ENCODE measurements around the gene QRFP.

The QRFP gene

GRCh38 chr9:130854835-130855234, 41.8 kb downstream of the QRFP start:
- Histone ChIP-seq H3K9ac (ENCODE audit: low read length) (no peak overlapping the region), H3K4me2 (ENCODE audit: low read depth, low read length) (no peak overlapping the region), H3K9me2 (replicated peaks; ENCODE audit: insufficient read depth, low read length) (no peaks in the 10 kb centered on the region), H3K36me3 (replicated peaks; ENCODE audit: insufficient read depth, low read length) (no peaks in the 10 kb centered on the region), H3K9me3 (replicated peaks; ENCODE audit: insufficient read depth, low read length) (no peaks in the 10 kb centered on the region), H3K4me1 (ENCODE audit: low read length) (no peaks in the 10 kb centered on the region), H2AFZ (ENCODE audit: low read length) (no peak overlapping the region), H3K27me3 (replicated peaks; ENCODE audit: insufficient read depth, low read length) (no peaks in the 10 kb centered on the region), H3K27ac (ENCODE audit: low read length) (no peak overlapping the region), H3K4me3 (ENCODE audit: low read length) (no peak overlapping the region), H4K20me1 (ENCODE audit: insufficient read depth, low read length) (no peaks in the 10 kb centered on the region), H3F3A (ENCODE audit: insufficient read depth, low read length) (no peaks in the 10 kb centered on the region), H3K79me2 (ENCODE audit: low read length) (no peaks in the 10 kb centered on the region)
- DNase-seq, result no peak
- TF ChIP-seq EZH2phosphoT487 (IDR thresholded peaks at IDR 0.05; ENCODE audit: low read length) (no peak), EZH2 (optimal IDR thresholded peaks at IDR 0.05; ENCODE audit: low read depth, low read length) (no peak), CTCF (IDR thresholded peaks at IDR 0.05; ENCODE audit: low read length) (no peak)

- Histone ChIP-seq H2AFZ (ENCODE audit: low read length) (no peak overlapping the region), H3K9ac (ENCODE audit: low read length) (no peak overlapping the region), H3K27ac (ENCODE audit: low read length) (no peak overlapping the region), H3K9me2 (replicated peaks; ENCODE audit: insufficient read depth, low read length) (no peaks in the 10 kb centered on the region), H3K4me3 (ENCODE audit: low read length) (no peak overlapping the region), H3K79me2 (ENCODE audit: low read length) (no peaks in the 10 kb centered on the region), H3F3A (ENCODE audit: insufficient read depth, low read length) (no peaks in the 10 kb centered on the region), H3K4me2 (ENCODE audit: low read depth, low read length) (no peak overlapping the region), H3K36me3 (replicated peaks; ENCODE audit: insufficient read depth, low read length) (no peaks in the 10 kb centered on the region), H3K9me3 (replicated peaks; ENCODE audit: insufficient read depth, low read length) (no peaks in the 10 kb centered on the region), H4K20me1 (ENCODE audit: insufficient read depth, low read length) (no peaks in the 10 kb centered on the region), H3K4me1 (ENCODE audit: low read length) (no peaks in the 10 kb centered on the region), H3K27me3 (replicated peaks; ENCODE audit: insufficient read depth, low read length) (no peaks in the 10 kb centered on the region)
- TF ChIP-seq EZH2 (optimal IDR thresholded peaks at IDR 0.05; ENCODE audit: low read depth, low read length), result no peak
- TF ChIP-seq CTCF (IDR thresholded peaks at IDR 0.05; ENCODE audit: low read length), result no peak
- DNase-seq, result no peak
Measured at GRCh38 chr9:130854092-130854491, 42.5 kb downstream of the QRFP start.

GRCh38 chr9:130852801-130853200, 43.8 kb downstream of the QRFP start:
- Histone ChIP-seq H3K9ac (ENCODE audit: low read length) (no peak overlapping the region), H3K79me2 (ENCODE audit: low read length) (no peaks in the 10 kb centered on the region), H4K20me1 (ENCODE audit: insufficient read depth, low read length) (no peaks in the 10 kb centered on the region), H3K27me3 (replicated peaks; ENCODE audit: insufficient read depth, low read length) (no peaks in the 10 kb centered on the region), H3K36me3 (replicated peaks; ENCODE audit: insufficient read depth, low read length) (no peaks in the 10 kb centered on the region), H3K9me2 (replicated peaks; ENCODE audit: insufficient read depth, low read length) (no peaks in the 10 kb centered on the region), H3F3A (ENCODE audit: insufficient read depth, low read length) (no peaks in the 10 kb centered on the region), H3K4me2 (ENCODE audit: low read depth, low read length) (no peak overlapping the region), H3K4me1 (ENCODE audit: low read length) (no peaks in the 10 kb centered on the region), H3K4me3 (ENCODE audit: low read length) (no peak overlapping the region), H3K9me3 (replicated peaks; ENCODE audit: insufficient read depth, low read length) (no peaks in the 10 kb centered on the region), H2AFZ (ENCODE audit: low read length) (no peak overlapping the region), H3K27ac (ENCODE audit: low read length) (no peak overlapping the region)
- no peak for TF ChIP-seq CTCF (IDR thresholded peaks at IDR 0.05; ENCODE audit: low read length)
- no peak for TF ChIP-seq EZH2phosphoT487 (IDR thresholded peaks at IDR 0.05; ENCODE audit: low read length)
- no peak for TF ChIP-seq EZH2 (optimal IDR thresholded peaks at IDR 0.05; ENCODE audit: low read depth, low read length)
- DNase-seq, result no peak
